ENCODE data around the gene TUBA1C.

- TF ChIP-seq RAD21 (conservative IDR thresholded peaks at IDR 0.05) (no peak), POLR2AphosphoS5 (IDR thresholded peaks at IDR 0.05) (no peak)
- TF ChIP-seq, protein P1, sequence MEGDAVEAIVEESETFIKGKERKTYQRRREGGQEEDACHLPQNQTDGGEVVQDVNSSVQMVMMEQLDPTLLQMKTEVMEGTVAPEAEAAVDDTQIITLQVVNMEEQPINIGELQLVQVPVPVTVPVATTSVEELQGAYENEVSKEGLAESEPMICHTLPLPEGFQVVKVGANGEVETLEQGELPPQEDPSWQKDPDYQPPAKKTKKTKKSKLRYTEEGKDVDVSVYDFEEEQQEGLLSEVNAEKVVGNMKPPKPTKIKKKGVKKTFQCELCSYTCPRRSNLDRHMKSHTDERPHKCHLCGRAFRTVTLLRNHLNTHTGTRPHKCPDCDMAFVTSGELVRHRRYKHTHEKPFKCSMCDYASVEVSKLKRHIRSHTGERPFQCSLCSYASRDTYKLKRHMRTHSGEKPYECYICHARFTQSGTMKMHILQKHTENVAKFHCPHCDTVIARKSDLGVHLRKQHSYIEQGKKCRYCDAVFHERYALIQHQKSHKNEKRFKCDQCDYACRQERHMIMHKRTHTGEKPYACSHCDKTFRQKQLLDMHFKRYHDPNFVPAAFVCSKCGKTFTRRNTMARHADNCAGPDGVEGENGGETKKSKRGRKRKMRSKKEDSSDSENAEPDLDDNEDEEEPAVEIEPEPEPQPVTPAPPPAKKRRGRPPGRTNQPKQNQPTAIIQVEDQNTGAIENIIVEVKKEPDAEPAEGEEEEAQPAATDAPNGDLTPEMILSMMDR (IDR thresholded peaks at IDR 0.05; ENCODE audit: poor library complexity, severe bottlenecking) = no peak
Measured at GRCh38 chr12:49273726-49274395, 9.0 kb downstream of the TUBA1C start.

All from neural cell (in vitro differentiated cells).